Adrenal gland (tissue), 12 donors: ENCODE measurements around the gene MLLT3. TPM values are rescaled to one million over a fixed set of nuclear protein-coding genes. Genes with fewer than 3 reads are reported as not detected.

Source experiments
- DNase-seq, 7 donors: peaks; one replicate each; pipeline ENCODE4 v3.0.0-alpha.2; 2019 to 2020
- H3K27ac ChIP-seq, 5 donors: fragments of 200-600 bp; sonication (generic) in 4 of 5; 1 replicate in 3 of 5; 2 replicates in 2 of 5; pipeline versions ENCODE4 v1.5.1 to v1.8.0; 2016 to 2020; ENCODE audit warnings: mild to moderate bottlenecking in 1 of 5
- H3K27me3 ChIP-seq: fragments of 200-600 bp; 2 replicates; pipeline ENCODE4 v1.8.0; 2021
- H3K36me3 ChIP-seq, 2 donors: fragments of 200-600 bp; replicated peaks in 1 of 2; 1 replicate in 1 of 2; 2 replicates in 1 of 2; pipeline versions ENCODE4 v1.5.1 to v1.8.0; 2018 to 2022
- H3K4me1 ChIP-seq, 2 donors: fragments of 200-600 bp; replicated peaks in 1 of 2; 1 replicate in 1 of 2; 2 replicates in 1 of 2; pipeline versions ENCODE4 v1.5.1 to v1.8.0; 2018 to 2021
- H3K4me3 ChIP-seq, 4 donors: fragments of 200-600 bp; sonication (generic) in 3 of 4; one replicate each; pipeline ENCODE4 v1.5.1; 2016 to 2018
- H3K9me3 ChIP-seq, 3 donors: fragments of 200-600 bp; sonication (generic) in 1 of 3; replicated peaks in 1 of 3; 1 replicate in 2 of 3; 2 replicates in 1 of 3; pipeline versions ENCODE4 v1.5.1 to v1.8.0; 2016 to 2021
- POLR2A ChIP-seq, 2 donors: fragments of 450-650 bp; IDR thresholded peaks; one replicate each; pipeline ENCODE4 v1.6.1; 2017; ENCODE audit warnings: antibody characterized with exemption in 2 of 2, mild to moderate bottlenecking in 2 of 2, moderate library complexity in 1 of 2
- WGBS, 4 donors: extraction: QIAGEN DNeasy Blood & Tissue Kit in 2 of 4; methylation state at CpG; one replicate each; pipeline versions ENCODE4 v1.1.5 to v1.1.7; 2013 to 2017; 5-methylcytosine and 5-hydroxymethylcytosine counted together
- intact Hi-C, 2 donors: fragments of 100-400 bp; cut with DNase I; formaldehyde crosslinking; loops; one replicate each; pipeline versions ENCODE4 v1.14.1 to v1.15.0; 2022 to 2023
- polyA plus RNA-seq, 3 donors: library from polyadenylated mRNA; stranded (reverse); fragments of 200-250 nt in 2 of 3; fragments of 350-450 nt in 1 of 3; fragmentation: Illumina TruSeq in 1 of 3; extraction: RNeasy Lipid Tissue Mini Kit (QIAGEN cat#74804) in 1 of 3; gene quantifications; one replicate each; pipeline ENCODE4 v1.2.3, GENCODE V29; 2013 to 2014
- total RNA-seq, 9 donors: library from RNA; depleted of rRNA in 4 of 9; stranded (reverse); fragments of >200 nt in 4 of 9; fragments of 120-200 nt in 1 of 9; fragmentation: NEBNext Ultra II Directional in 1 of 9; extraction: Animal tissue kit (Norgen Biotek cat#: 25700) in 1 of 9; gene quantifications; one replicate each; pipeline versions ENCODE4 v1.1.0 to v1.2.4, GENCODE V29; 2013 to 2023
- TF ChIP-seq, protein P1 (sequence below), 6 experiments: fragments of 450-650 bp in 4 of 6; fragments of 200-600 bp in 2 of 6; sonication (generic) in 1 of 6; IDR thresholded peaks; 1 replicate in 5 of 6; 2 replicates in 1 of 6; pipeline versions ENCODE4 v1.5.1 to v1.8.0; 2016 to 2021; ENCODE audit warnings: antibody characterized with exemption in 6 of 6, mild to moderate bottlenecking in 2 of 6, moderate library complexity in 1 of 6
- donor health status: healthy with polysubstance abuse.
- donor health status: Bipolar disorder and iron deficiency.
- donor health status: DM: yes; HTN: yes; CAD: no.
- donor health status: DM: no; HTN: no; CAD: no.
- donor health status: DM: no; HTN: no; CAD: no.
- donor health status: DM: yes; HTN: yes; CAD: no.

The MLLT3 gene
- total and polyA plus RNA-seq, 12 donors = 11.0 to 37.7 (median 17.9) TPM

GRCh38 chr9:20642045-20642444 is 19.7 kb upstream of the MLLT3 start:
- no peak overlapping the region for H3K4me3 ChIP-seq
- H3K27me3 ChIP-seq = no peaks in the 10 kb centered on the region
- 60 to 74% (median 71%) methylated on average over 1 of the region's 1 CpG for WGBS, 4 donors
- TF ChIP-seq POLR2A (IDR thresholded peaks at IDR 0.05) = no peak
- TF ChIP-seq, protein P1, sequence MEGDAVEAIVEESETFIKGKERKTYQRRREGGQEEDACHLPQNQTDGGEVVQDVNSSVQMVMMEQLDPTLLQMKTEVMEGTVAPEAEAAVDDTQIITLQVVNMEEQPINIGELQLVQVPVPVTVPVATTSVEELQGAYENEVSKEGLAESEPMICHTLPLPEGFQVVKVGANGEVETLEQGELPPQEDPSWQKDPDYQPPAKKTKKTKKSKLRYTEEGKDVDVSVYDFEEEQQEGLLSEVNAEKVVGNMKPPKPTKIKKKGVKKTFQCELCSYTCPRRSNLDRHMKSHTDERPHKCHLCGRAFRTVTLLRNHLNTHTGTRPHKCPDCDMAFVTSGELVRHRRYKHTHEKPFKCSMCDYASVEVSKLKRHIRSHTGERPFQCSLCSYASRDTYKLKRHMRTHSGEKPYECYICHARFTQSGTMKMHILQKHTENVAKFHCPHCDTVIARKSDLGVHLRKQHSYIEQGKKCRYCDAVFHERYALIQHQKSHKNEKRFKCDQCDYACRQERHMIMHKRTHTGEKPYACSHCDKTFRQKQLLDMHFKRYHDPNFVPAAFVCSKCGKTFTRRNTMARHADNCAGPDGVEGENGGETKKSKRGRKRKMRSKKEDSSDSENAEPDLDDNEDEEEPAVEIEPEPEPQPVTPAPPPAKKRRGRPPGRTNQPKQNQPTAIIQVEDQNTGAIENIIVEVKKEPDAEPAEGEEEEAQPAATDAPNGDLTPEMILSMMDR (IDR thresholded peaks at IDR 0.05) = no peak
- H3K36me3 ChIP-seq = no peaks in the 10 kb centered on the region
- DNase-seq = no peak
- intact Hi-C loops = no loop called here
- no peaks in the 10 kb centered on the region for H3K9me3 ChIP-seq
- H3K27ac ChIP-seq = no peak overlapping the region
- no peaks in the 10 kb centered on the region for H3K4me1 ChIP-seq

DNA sequence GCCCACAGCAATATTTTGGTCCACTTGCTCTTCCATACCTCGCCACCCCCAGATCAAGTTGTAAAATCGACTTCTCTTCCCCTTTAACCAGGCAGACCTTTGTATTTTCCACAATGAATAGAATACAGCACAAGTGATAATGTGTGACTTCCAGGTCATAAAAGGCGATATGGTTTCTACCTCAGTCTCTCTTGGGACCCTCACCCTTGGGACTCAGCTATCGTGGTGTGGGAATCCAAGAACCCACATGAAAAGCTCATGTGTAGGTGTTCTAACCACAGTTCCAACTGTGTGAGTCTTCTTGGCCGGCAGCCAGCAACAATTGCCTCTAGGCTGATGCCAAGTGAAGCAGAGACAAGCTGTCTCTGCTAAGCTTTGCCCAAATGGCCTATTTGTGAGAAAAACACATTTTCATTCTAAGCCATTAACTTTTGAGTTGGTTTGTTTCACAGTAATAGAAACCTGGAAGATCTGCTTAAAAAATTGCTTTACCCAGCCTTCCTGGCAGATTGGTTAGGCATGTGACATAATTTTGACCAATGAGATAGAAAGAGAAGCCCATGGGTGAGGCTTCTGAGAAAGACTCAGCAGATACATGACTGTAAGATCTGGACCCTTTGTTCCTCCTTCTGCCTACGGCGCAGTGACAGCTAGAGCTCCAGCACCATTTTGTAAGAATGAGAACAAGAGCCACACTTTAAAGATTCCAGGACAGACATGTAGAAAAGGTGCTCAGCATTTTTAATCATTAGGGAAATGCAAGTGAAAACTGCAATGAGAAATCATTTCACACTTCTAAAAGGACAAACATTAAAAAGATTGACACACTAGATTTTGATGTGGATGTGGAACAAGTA is 18.3 kb upstream of the MLLT3 start:
- DNase-seq = peak; percentile 61 to 90 (median 81)
- Histone ChIP-seq H3K9me3 (no peaks in the 10 kb centered on the region), H3K36me3 (no peaks in the 10 kb centered on the region), H3K4me1 (no peaks in the 10 kb centered on the region), H3K27ac (no peak overlapping the region), H3K27me3 (no peaks in the 10 kb centered on the region), H3K4me3 (no peak overlapping the region)
- intact Hi-C loops = no loop called here
- WGBS, 4 donors = 68 to 80% (median 75%) methylated on average over 7 of the region's 7 CpGs
- no peak for TF ChIP-seq POLR2A (IDR thresholded peaks at IDR 0.05)
- TF ChIP-seq, protein P1 (IDR thresholded peaks at IDR 0.05) = no peak

GRCh38 chr9:20636888-20637440 is 14.7 kb upstream of the MLLT3 start:
- Histone ChIP-seq H3K36me3 (no peaks in the 10 kb centered on the region), H3K4me3 (no peak overlapping the region), H3K4me1 (no peaks in the 10 kb centered on the region), H3K9me3 (no peaks in the 10 kb centered on the region), H3K27me3 (no peaks in the 10 kb centered on the region), H3K27ac (no peak overlapping the region)
- 83 to 98% (median 85%) methylated on average over 3 of the region's 3 CpGs for WGBS, 4 donors
- intact Hi-C loops = no loop called here
- TF ChIP-seq, protein P1 (IDR thresholded peaks at IDR 0.05) = no peak
- TF ChIP-seq POLR2A (IDR thresholded peaks at IDR 0.05) = no peak
- DNase-seq = no peak

GRCh38 chr9:20634895-20635294 is 12.6 kb upstream of the MLLT3 start:
- 80 to 86% (median 84%) methylated on average over 4 of the region's 4 CpGs for WGBS, 4 donors
- Histone ChIP-seq H3K27ac (no peak overlapping the region), H3K4me3 (no peak overlapping the region), H3K9me3 (no peaks in the 10 kb centered on the region), H3K4me1 (peaks cover 0 to 5% of the 10 kb centered on the region in 2 donors), H3K27me3 (no peaks in the 10 kb centered on the region), H3K36me3 (no peaks in the 10 kb centered on the region)
- TF ChIP-seq, protein P1 (IDR thresholded peaks at IDR 0.05) = no peak
- no peak for TF ChIP-seq POLR2A (IDR thresholded peaks at IDR 0.05)
- DNase-seq = no peak
- intact Hi-C loops = no loop called here
